Peyer's patch (tissue), 4 donors: ENCODE data around the gene TMEM165.

Source experiments
- POLR2A ChIP-seq, 2 donors: fragments of 450-650 bp; IDR thresholded peaks; one replicate each; pipeline ENCODE4 v1.5.1; 2017; ENCODE audit warnings: antibody characterized with exemption in 2 of 2, mild to moderate bottlenecking in 2 of 2, moderate library complexity in 2 of 2
- TF ChIP-seq, protein P1 (sequence below), 6 experiments: fragments of 450-650 bp in 4 of 6; fragments of 200-600 bp in 2 of 6; sonication (generic) in 1 of 6; IDR thresholded peaks; one replicate each; pipeline ENCODE4 v1.5.1; 2017 to 2019; ENCODE audit warnings: antibody characterized with exemption in 6 of 6, mild to moderate bottlenecking in 3 of 6, moderate library complexity in 1 of 6

DNA sequence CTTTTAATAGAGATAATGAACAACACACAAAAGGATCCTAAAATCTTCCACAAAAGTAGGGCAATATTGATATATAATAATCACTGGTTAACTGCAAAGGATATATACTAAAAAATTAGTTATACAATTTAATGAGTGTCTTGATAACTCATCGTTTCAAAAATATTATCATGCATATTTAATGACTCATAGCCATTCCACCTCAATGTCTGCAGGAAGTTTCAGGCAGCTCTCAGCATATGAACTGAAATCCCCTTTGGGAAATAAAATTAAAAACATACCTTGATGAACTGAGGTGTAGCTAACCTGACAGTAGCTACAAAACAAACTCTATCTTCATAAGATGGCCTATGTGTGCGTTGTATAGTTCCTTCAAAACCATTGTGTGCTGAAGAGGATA, 62.9 kb downstream of the TMEM165 start:
- TF ChIP-seq POLR2A (IDR thresholded peaks at IDR 0.05): no peak
- TF ChIP-seq, protein P1, sequence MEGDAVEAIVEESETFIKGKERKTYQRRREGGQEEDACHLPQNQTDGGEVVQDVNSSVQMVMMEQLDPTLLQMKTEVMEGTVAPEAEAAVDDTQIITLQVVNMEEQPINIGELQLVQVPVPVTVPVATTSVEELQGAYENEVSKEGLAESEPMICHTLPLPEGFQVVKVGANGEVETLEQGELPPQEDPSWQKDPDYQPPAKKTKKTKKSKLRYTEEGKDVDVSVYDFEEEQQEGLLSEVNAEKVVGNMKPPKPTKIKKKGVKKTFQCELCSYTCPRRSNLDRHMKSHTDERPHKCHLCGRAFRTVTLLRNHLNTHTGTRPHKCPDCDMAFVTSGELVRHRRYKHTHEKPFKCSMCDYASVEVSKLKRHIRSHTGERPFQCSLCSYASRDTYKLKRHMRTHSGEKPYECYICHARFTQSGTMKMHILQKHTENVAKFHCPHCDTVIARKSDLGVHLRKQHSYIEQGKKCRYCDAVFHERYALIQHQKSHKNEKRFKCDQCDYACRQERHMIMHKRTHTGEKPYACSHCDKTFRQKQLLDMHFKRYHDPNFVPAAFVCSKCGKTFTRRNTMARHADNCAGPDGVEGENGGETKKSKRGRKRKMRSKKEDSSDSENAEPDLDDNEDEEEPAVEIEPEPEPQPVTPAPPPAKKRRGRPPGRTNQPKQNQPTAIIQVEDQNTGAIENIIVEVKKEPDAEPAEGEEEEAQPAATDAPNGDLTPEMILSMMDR (IDR thresholded peaks at IDR 0.05): no peak
